ENCODE measurements around the gene GPRIN2.
A peak's percentile ranks its signal among the peaks of the same experiment; 100 is the strongest.
"Not testable (repeated sequence)": the region's sequence is repeated elsewhere in the genome, so short reads cannot be mapped to it uniquely, and the experiment has no call there.

GPRIN2 gene

DNA sequence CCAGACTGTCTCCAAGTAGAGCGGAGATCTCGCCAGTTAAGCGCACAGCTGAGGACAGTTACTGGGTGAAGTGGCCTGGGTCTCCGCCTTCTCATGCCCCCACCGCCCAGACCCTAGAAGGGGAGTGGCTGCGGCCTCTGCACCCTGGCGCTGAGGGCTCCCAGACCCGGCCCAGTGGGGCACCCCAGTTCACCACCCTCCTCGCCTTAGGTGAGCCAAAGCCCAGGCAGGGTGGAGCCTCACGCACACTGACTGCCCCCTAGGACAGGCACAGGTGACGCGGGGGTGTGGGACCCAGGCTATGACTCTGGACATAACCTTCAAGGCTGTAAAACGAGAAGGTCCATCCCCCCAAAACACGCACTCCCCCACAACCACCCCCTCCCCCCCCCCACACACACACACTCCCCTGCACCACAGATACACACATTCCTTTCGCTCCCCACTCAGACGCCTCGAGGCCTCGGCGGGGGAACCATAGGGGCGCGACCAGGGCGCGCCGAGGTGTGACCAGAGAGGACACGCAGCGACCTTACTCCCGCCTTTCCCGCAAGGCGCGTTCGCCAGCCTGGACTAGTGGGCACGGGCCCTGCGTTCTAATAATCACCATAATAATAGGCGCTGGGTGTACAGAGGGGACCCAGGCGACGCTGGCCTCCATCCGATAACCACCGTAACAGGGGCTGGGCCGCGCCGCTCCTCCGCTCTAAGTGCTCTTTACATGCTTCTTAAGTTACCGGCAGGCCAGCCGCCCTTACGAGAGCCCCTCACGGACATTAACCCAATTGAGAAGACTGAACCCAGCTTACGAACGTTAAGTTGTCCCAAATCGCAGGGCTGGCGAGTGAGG lies 21.4 kb upstream of the GPRIN2 start:
- DNase-seq (ENCODE audit: low read depth); H3K4me3 ChIP-seq (replicated peaks; ENCODE audit: low read depth, low read length): not testable (repeated sequence)

DNA sequence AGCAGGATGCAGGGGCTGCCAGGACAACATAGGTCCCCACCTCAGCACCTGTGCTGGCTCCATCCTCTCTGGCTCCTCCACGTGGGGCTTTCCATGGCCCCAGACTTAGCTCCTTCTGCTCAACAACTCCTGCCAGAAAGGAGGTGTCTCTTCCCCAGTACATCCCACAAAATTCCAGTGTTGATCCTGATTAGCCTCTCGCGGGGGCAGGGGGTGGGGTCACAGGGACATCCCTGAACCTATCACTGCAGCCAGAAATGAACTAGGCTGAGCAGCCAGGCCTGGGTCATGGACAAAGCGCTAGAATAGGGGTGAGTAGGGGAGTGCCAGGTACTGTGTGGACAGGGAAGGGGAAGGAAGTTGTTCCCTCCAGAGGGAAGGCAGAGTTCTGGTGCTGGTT lies 17.4 kb upstream of the GPRIN2 start:
- H3K4me3 ChIP-seq (replicated peaks; ENCODE audit: low read depth, low read length); DNase-seq (ENCODE audit: low read depth): not testable (repeated sequence)

DNA sequence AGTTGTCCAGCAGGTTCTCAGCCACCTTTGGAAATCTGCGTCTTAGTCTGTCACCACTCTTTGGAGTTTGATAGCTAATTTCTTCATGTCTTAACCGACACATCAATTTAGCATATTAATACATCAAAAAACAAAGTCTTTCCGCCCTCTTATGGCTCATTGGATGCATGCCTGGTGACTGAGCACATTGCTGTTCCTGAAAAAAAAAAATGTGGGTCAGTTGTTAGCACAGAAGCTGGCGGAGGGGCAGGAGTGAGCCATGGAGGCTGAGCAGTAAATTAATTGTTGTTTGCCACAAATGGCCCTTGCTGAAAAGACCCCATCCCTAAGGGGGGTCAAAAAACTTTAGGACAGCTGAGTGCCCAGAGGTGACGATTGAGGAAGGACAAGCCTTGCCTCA lies 16.9 kb upstream of the GPRIN2 start:
- peak; percentile 21 for DNase-seq (ENCODE audit: low read depth)
- not testable (repeated sequence) for H3K4me3 ChIP-seq (replicated peaks; ENCODE audit: low read depth, low read length)

DNA sequence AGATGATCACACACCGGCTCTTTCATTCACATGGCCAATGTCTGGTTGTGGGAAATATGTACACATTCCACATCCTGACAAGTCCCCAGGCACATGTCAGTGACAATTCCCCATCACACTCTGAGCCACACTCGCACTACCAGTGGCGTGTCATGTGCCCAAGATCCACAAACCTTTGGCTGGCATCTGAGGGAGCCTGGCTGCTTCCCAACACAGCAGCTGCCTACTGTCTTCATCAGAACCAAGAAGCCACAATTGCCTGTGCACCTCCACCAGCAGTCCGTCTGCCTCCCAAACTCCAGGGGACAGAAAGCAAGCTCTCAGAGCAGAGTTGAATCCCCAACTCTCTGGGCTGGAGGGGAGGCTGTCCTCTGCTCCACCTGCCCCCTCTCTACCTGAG lies 16.3 kb upstream of the GPRIN2 start:
- DNase-seq (ENCODE audit: low read depth); H3K4me3 ChIP-seq (replicated peaks; ENCODE audit: low read depth, low read length): not testable (repeated sequence)

- DNase-seq (ENCODE audit: low read depth); H3K4me3 ChIP-seq (replicated peaks; ENCODE audit: low read depth, low read length): not testable (repeated sequence)
These were observed 14.2 kb upstream of the GPRIN2 start for GRCh38 chr10:46570655-46571054.

DNA sequence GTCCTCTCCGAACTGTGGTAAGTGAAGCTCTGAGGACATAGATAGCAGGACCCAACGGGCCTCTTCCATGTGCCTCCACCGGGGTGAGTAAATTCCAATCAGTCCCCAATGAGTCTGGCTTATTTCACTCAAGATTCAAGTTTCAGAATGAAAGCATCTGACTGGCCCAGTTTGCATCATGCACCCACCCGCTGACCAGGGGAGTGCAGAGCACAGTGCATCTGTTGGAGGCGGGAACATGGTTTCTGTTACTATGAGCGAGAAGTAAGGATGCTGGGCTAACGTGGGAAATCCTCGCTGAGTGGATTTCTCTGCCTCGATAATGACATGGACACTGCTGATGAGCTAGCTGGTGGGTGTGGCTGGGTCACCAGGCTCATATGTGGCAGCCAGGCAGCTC lies 10.7 kb upstream of the GPRIN2 start:
- not testable (repeated sequence) for DNase-seq (ENCODE audit: low read depth); H3K4me3 ChIP-seq (replicated peaks; ENCODE audit: low read depth, low read length)

- DNase-seq (ENCODE audit: low read depth): peak; percentile 80
- TF ChIP-seq CTCF (IDR thresholded peaks at IDR 0.05; ENCODE audit: low read length, missing control alignments): peak; percentile 67
- H3K4me3 ChIP-seq (replicated peaks; ENCODE audit: low read depth, low read length): not testable (repeated sequence)
These were observed 9.3 kb upstream of the GPRIN2 start for GRCh38 chr10:46565591-46566332.

- TF ChIP-seq CTCF (IDR thresholded peaks at IDR 0.05; ENCODE audit: low read length, missing control alignments): no peak
- H3K4me3 ChIP-seq (replicated peaks; ENCODE audit: low read depth, low read length): no peak overlapping the region
- no peak for DNase-seq (ENCODE audit: low read depth)
These were observed 4.5 kb upstream of the GPRIN2 start for GRCh38 chr10:46560952-46561351.

DNA sequence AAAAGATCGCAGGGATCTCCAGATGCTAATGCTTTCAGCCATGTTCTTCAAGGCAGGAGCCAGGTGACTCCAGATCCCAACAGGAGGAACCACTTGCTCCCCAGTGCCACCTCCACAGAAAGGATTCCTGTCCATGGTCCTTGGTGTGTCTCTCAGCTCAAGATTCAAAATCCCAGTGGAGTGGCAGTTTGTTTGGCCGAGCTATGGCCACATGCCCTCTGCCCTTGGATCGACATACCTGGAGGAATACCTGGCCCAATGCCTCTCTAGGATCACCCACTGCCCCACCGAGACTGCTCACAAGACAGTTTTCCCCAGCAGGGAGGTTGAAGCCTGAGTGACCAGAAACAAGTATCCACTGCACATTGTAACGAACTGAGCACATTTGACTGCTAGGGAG lies 3.9 kb upstream of the GPRIN2 start:
- no peak overlapping the region for H3K4me3 ChIP-seq (replicated peaks; ENCODE audit: low read depth, low read length)
- DNase-seq (ENCODE audit: low read depth): no peak
- no peak for TF ChIP-seq CTCF (IDR thresholded peaks at IDR 0.05; ENCODE audit: low read length, missing control alignments)

GRCh38 chr10:46559231-46559671 lies 2.8 kb upstream of the GPRIN2 start:
- no peak for DNase-seq (ENCODE audit: low read depth)
- no peak overlapping the region for H3K4me3 ChIP-seq (replicated peaks; ENCODE audit: low read depth, low read length)
- TF ChIP-seq CTCF (IDR thresholded peaks at IDR 0.05; ENCODE audit: low read length, missing control alignments): no peak
